OCI-LY7 (cell line): Measurements from ENCODE around the gene PTPRQ. TPM values are rescaled to one million over a fixed set of nuclear protein-coding genes. Genes with fewer than 3 reads are reported as not detected.

Source experiments
- BruUV-seq: library from RNA; stranded (reverse); fragments of 400-500 nt; replicated peaks from 2 replicates; lab custom pipeline; 2021; lab: Mats Ljungman, UMichigan
- CTCF ChIA-PET: fragments of 300-600 bp; sonication (Branson Sonifier 250); formaldehyde crosslinking; loops from one replicate; lab custom pipeline; 2022; ENCODE audit warnings: antibody characterized with exemption; ENCODE audit not compliant: unreplicated experiment; lab: Charles Lee
- POLR2A ChIA-PET: fragments of 300-600 bp; sonication (Branson Sonifier 250); formaldehyde crosslinking; loops from one replicate; lab custom pipeline; 2022; ENCODE audit warnings: antibody characterized with exemption; lab: Charles Lee
- DNase-seq: peaks from one replicate; pipeline ENCODE4 v3.0.0-alpha.2; 2015; ENCODE audit warnings: low spot score
- H2AFZ ChIP-seq: fragments of 200-600 bp; sonication (generic), shearing (Covaris generic); 2 replicates; pipeline ENCODE4 v1.6.1; 2014; ENCODE audit warnings: mild to moderate bottlenecking, antibody characterized with exemption, low read length, moderate library complexity
- H3K27ac ChIP-seq: fragments of 200-600 bp; sonication (generic); 2 replicates; pipeline ENCODE4 v1.5.1; 2014; ENCODE audit warnings: mixed run types, low read depth, mild to moderate bottlenecking, moderate library complexity, low read length, inconsistent platforms; ENCODE audit not compliant: poor library complexity, severe bottlenecking
- H3K36me3 ChIP-seq: fragments of 200-600 bp; sonication (generic); 2 replicates; pipeline ENCODE4 v1.6.1; 2014; ENCODE audit warnings: mild to moderate bottlenecking, antibody characterized with exemption, low read length, moderate library complexity, mixed read lengths; ENCODE audit not compliant: insufficient read depth
- H3K4me1 ChIP-seq: fragments of 200-600 bp; sonication (generic); 2 replicates; pipeline ENCODE4 v1.5.1; 2014; ENCODE audit warnings: mild to moderate bottlenecking, low read length; ENCODE audit not compliant: insufficient read depth, poor library complexity, severe bottlenecking
- H3K4me2 ChIP-seq: fragments of 200-600 bp; sonication (generic); 2 replicates; pipeline ENCODE4 v1.6.1; 2014; ENCODE audit warnings: mild to moderate bottlenecking, low read length
- H3K4me3 ChIP-seq: fragments of 200-600 bp; sonication (generic); 2 replicates; pipeline ENCODE4 v1.5.1; 2014; ENCODE audit warnings: mild to moderate bottlenecking, low read depth, low read length; ENCODE audit not compliant: poor library complexity, severe bottlenecking
- H3K79me2 ChIP-seq: fragments of 200-600 bp; sonication (generic); 2 replicates; pipeline ENCODE4 v1.6.1; 2016; ENCODE audit warnings: low read depth, mild to moderate bottlenecking, low read length, moderate library complexity, mixed read lengths; ENCODE audit not compliant: insufficient read depth
- H3K9me2 ChIP-seq: fragments of 200-600 bp; sonication (generic); 2 replicates; pipeline ENCODE4 v1.6.1; 2016; ENCODE audit warnings: mild to moderate bottlenecking, low read length, mixed read lengths; ENCODE audit not compliant: insufficient read depth
- H3K9me3 ChIP-seq: fragments of 200-600 bp; sonication (generic); 2 replicates; pipeline ENCODE4 v1.6.1; 2014; ENCODE audit warnings: mild to moderate bottlenecking, mixed run types, low read length, mixed read lengths
- H4K20me1 ChIP-seq: fragments of 200-600 bp; sonication (generic); 2 replicates; pipeline ENCODE4 v1.6.1; 2014; ENCODE audit warnings: mild to moderate bottlenecking, antibody characterized with exemption, low read length, moderate library complexity, mixed read lengths; ENCODE audit not compliant: insufficient read depth
- CTCF ChIP-seq: fragments of 200-600 bp; sonication (generic); conservative IDR thresholded peaks from 2 replicates; pipeline ENCODE4 v1.5.1; 2014; ENCODE audit warnings: mild to moderate bottlenecking, antibody characterized with exemption, low read length, moderate library complexity, mixed read lengths
- EZH2phosphoT487 ChIP-seq: fragments of 200-600 bp; sonication (generic); IDR thresholded peaks from 2 replicates; pipeline ENCODE4 v1.6.1; 2018; ENCODE audit warnings: low read depth, borderline replicate concordance, mild to moderate bottlenecking, mixed run types, antibody characterized with exemption, low read length, moderate library complexity, mixed read lengths
- intact Hi-C: fragments of 100-400 bp; cut with micrococcal nuclease; formaldehyde crosslinking; loops from one replicate; pipeline ENCODE4 v1.10.0; 2022; ENCODE audit not compliant: unreplicated experiment
- total RNA-seq, 2 experiments: library from RNA; depleted of rRNA in 1 of 2; stranded (reverse); fragments of >200 nt in 1 of 2; shearing (Covaris generic) in 1 of 2; gene quantifications; 2 replicates each; pipeline ENCODE4 v1.2.3, GENCODE V29; 2014 to 2022

The PTPRQ gene
- total RNA-seq, 2 experiments from 2014 or later = not detected

GRCh38 chr12:80721326-80721725, 277.3 kb downstream of the PTPRQ start:
- H3K27ac ChIP-seq = no peak overlapping the region
- no peaks in the 10 kb centered on the region for H3K9me3 ChIP-seq
- H2AFZ ChIP-seq = no peak overlapping the region
- ChIA-PET CTCF (no interaction called here), POLR2A (no interaction called here)
- intact Hi-C loops = no loop called here
- no peaks in the 10 kb centered on the region for H3K4me1 ChIP-seq
- no peaks in the 10 kb centered on the region for H3K9me2 ChIP-seq
- BruUV-seq = no TSS peak
- no peaks in the 10 kb centered on the region; the same call in 1 of the 2 replicates for H4K20me1 ChIP-seq
- no peaks in the 10 kb centered on the region for H3K79me2 ChIP-seq
- H3K4me2 ChIP-seq = no peak overlapping the region
- no peak for DNase-seq
- H3K36me3 ChIP-seq = no peaks in the 10 kb centered on the region
- H3K4me3 ChIP-seq = no peak overlapping the region
- no peak for TF ChIP-seq CTCF
- no peak for TF ChIP-seq EZH2phosphoT487
